Tibial nerve (tissue), 4 donors: ENCODE data around the gene FCN1. TPM values are rescaled to one million over a fixed set of nuclear protein-coding genes. Genes with fewer than 3 reads are reported as not detected.

Source experiments
- DNase-seq, 2 donors: peaks; one replicate each; pipeline ENCODE4 v3.0.0-alpha.2; 2019; ENCODE audit warnings: low spot score in 2 of 2
- H3K27ac ChIP-seq, 4 donors: fragments of 200-600 bp; sonication (generic) in 3 of 4; one replicate each; pipeline ENCODE4 v1.5.1; 2017 to 2019; ENCODE audit warnings: mild to moderate bottlenecking in 1 of 4
- H3K27me3 ChIP-seq, 2 donors: fragments of 200-600 bp; sonication (generic) in 1 of 2; one replicate each; pipeline versions ENCODE4 v1.5.1 to v1.6.0; 2017 to 2019
- H3K36me3 ChIP-seq, 3 donors: fragments of 200-600 bp; sonication (generic); one replicate each; pipeline ENCODE4 v1.5.1; 2018 to 2019
- H3K4me1 ChIP-seq, 4 donors: fragments of 200-600 bp; sonication (generic) in 3 of 4; one replicate each; pipeline ENCODE4 v1.5.1; 2017 to 2019
- H3K4me3 ChIP-seq, 4 donors: fragments of 200-600 bp; sonication (generic) in 3 of 4; one replicate each; pipeline ENCODE4 v1.5.1; 2017 to 2019; ENCODE audit warnings: mild to moderate bottlenecking in 1 of 4, moderate library complexity in 1 of 4
- H3K9me3 ChIP-seq, 4 donors: fragments of 200-600 bp; sonication (generic) in 3 of 4; one replicate each; pipeline ENCODE4 v1.5.1; 2017 to 2019
- EP300 ChIP-seq, 2 donors: sonication (generic); formaldehyde crosslinking; IDR thresholded peaks; one replicate each; pipeline ENCODE4 v1.6.1; 2017; ENCODE audit warnings: antibody characterized with exemption in 2 of 2, mild to moderate bottlenecking in 1 of 2
- POLR2A ChIP-seq, 2 donors: fragments of 450-650 bp; IDR thresholded peaks; one replicate each; pipeline ENCODE4 v1.6.1; 2017; ENCODE audit warnings: antibody characterized with exemption in 2 of 2, mild to moderate bottlenecking in 2 of 2, moderate library complexity in 2 of 2
- WGBS, 2 donors: methylation state at CpG; one replicate each; pipeline ENCODE4 v1.1.5; 2018; 5-methylcytosine and 5-hydroxymethylcytosine counted together
- total RNA-seq, 4 donors: library from RNA; depleted of rRNA; stranded (reverse); fragments of >200 nt; gene quantifications; one replicate each; pipeline ENCODE4 v1.1.0, GENCODE V29; 2016
- TF ChIP-seq, protein P1 (sequence below), 5 experiments: fragments of 200-600 bp in 3 of 5; fragments of 450-650 bp in 2 of 5; sonication (generic) in 3 of 5; IDR thresholded peaks; one replicate each; pipeline ENCODE4 v1.5.1; 2016 to 2019; ENCODE audit warnings: antibody characterized with exemption in 5 of 5, mild to moderate bottlenecking in 3 of 5, moderate library complexity in 2 of 5

Gene FCN1
- total RNA-seq, 4 donors from 2014 or later: under 0.01 to 2.9 (median 0.96) TPM

- Histone ChIP-seq H3K27ac (no peak overlapping the region), H3K9me3 (no peaks in the 10 kb centered on the region), H3K36me3 (no peaks in the 10 kb centered on the region), H3K4me3 (no peak overlapping the region), H3K27me3 (peaks cover 0 to 16% of the 10 kb centered on the region in 2 donors), H3K4me1 (no peaks in the 10 kb centered on the region)
- TF ChIP-seq EP300 (IDR thresholded peaks at IDR 0.05) (no peak), POLR2A (IDR thresholded peaks at IDR 0.05) (no peak)
- TF ChIP-seq, protein P1, sequence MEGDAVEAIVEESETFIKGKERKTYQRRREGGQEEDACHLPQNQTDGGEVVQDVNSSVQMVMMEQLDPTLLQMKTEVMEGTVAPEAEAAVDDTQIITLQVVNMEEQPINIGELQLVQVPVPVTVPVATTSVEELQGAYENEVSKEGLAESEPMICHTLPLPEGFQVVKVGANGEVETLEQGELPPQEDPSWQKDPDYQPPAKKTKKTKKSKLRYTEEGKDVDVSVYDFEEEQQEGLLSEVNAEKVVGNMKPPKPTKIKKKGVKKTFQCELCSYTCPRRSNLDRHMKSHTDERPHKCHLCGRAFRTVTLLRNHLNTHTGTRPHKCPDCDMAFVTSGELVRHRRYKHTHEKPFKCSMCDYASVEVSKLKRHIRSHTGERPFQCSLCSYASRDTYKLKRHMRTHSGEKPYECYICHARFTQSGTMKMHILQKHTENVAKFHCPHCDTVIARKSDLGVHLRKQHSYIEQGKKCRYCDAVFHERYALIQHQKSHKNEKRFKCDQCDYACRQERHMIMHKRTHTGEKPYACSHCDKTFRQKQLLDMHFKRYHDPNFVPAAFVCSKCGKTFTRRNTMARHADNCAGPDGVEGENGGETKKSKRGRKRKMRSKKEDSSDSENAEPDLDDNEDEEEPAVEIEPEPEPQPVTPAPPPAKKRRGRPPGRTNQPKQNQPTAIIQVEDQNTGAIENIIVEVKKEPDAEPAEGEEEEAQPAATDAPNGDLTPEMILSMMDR (IDR thresholded peaks at IDR 0.05): no peak
- no peak for DNase-seq
- WGBS, 2 donors: 85 to 86% methylated on average over 24 of the region's 24 CpGs
These were observed 45.1 kb downstream of the FCN1 start for GRCh38 chr9:134872482-134873231.

GRCh38 chr9:134871697-134872340 is 45.9 kb downstream of the FCN1 start:
- DNase-seq: no peak
- H3K27me3 ChIP-seq: peaks cover 0 to 16% of the 10 kb centered on the region in 2 donors
- no peaks in the 10 kb centered on the region for H3K4me1 ChIP-seq
- no peaks in the 10 kb centered on the region for H3K36me3 ChIP-seq
- no peak overlapping the region for H3K27ac ChIP-seq
- WGBS, 2 donors: 55 to 57% methylated on average over 16 of the region's 16 CpGs
- H3K4me3 ChIP-seq: no peak overlapping the region
- TF ChIP-seq POLR2A (IDR thresholded peaks at IDR 0.05) (no peak), EP300 (IDR thresholded peaks at IDR 0.05) (no peak)
- TF ChIP-seq, protein P1 (IDR thresholded peaks at IDR 0.05): no peak
- H3K9me3 ChIP-seq: no peaks in the 10 kb centered on the region

GRCh38 chr9:134870746-134871662 is 46.7 kb downstream of the FCN1 start:
- H3K36me3 ChIP-seq: no peaks in the 10 kb centered on the region
- no peaks in the 10 kb centered on the region for H3K9me3 ChIP-seq
- no peak for DNase-seq
- no peak overlapping the region for H3K4me3 ChIP-seq
- H3K4me1 ChIP-seq: no peaks in the 10 kb centered on the region
- WGBS, 2 donors: 69 to 71% methylated on average over 24 to 30 of the region's 30 CpGs
- H3K27me3 ChIP-seq: peaks cover 0 to 16% of the 10 kb centered on the region in 2 donors
- TF ChIP-seq, protein P1 (IDR thresholded peaks at IDR 0.05): no peak
- no peak overlapping the region for H3K27ac ChIP-seq

GRCh38 chr9:134870301-134870694 is 47.4 kb downstream of the FCN1 start:
- TF ChIP-seq POLR2A (IDR thresholded peaks at IDR 0.05) (no peak), EP300 (IDR thresholded peaks at IDR 0.05) (no peak)
- TF ChIP-seq, protein P1 (IDR thresholded peaks at IDR 0.05): no peak
- Histone ChIP-seq H3K36me3 (no peaks in the 10 kb centered on the region), H3K4me1 (no peaks in the 10 kb centered on the region), H3K9me3 (no peaks in the 10 kb centered on the region), H3K4me3 (no peak overlapping the region), H3K27me3 (peaks cover 0 to 16% of the 10 kb centered on the region in 2 donors), H3K27ac (no peak overlapping the region)
- WGBS, 2 donors: 90% methylated on average over 5 to 6 of the region's 11 CpGs
- no peak for DNase-seq
